HepG2 (cell line): ENCODE data around the gene MYBL2. TPM values are rescaled to one million over a fixed set of nuclear protein-coding genes. Genes with fewer than 3 reads are reported as not detected.

Experiments
- DBP ChIP-seq: sonication (generic); formaldehyde crosslinking; IDR thresholded peaks from 2 replicates; pipeline ENCODE4 v1.4.0; 2020; ENCODE audit warnings: missing genetic modification reagents; ENCODE audit errors: not compliant biosample characterization
- ELF1 ChIP-seq: sonication (generic); formaldehyde crosslinking; IDR thresholded peaks from 2 replicates; pipeline ENCODE4 v1.4.0; 2020; ENCODE audit warnings: missing genetic modification reagents
- IRX3 ChIP-seq: sonication (generic); formaldehyde crosslinking; IDR thresholded peaks from 2 replicates; pipeline ENCODE4 v1.8.1; 2023; ENCODE audit warnings: mild to moderate bottlenecking, low read depth, missing genetic modification reagents, borderline replicate concordance
- KDM2A ChIP-seq: sonication (generic); formaldehyde crosslinking; IDR thresholded peaks from 2 replicates; pipeline ENCODE4 v1.4.0; 2020; ENCODE audit warnings: low read depth, missing genetic modification reagents, borderline replicate concordance
- MXD3 ChIP-seq: IDR thresholded peaks from 2 replicates; pipeline ENCODE4 v1.6.1; 2016; ENCODE audit warnings: mild to moderate bottlenecking, missing biosample characterization, missing genetic modification reagents
- RBFOX2 ChIP-seq: fragments of 200-400 bp; formaldehyde crosslinking; IDR thresholded peaks from 2 replicates; pipeline ENCODE4 v1.6.1; 2017; ENCODE audit warnings: low read depth, mild to moderate bottlenecking, low read length
- SAP130 ChIP-seq: IDR thresholded peaks from 2 replicates; pipeline ENCODE4 v1.6.1; 2016; ENCODE audit warnings: low read depth
- SOX5 ChIP-seq: IDR thresholded peaks from 2 replicates; pipeline ENCODE4 v1.6.1; 2016; ENCODE audit warnings: borderline replicate concordance
- TFE3 ChIP-seq: IDR thresholded peaks from 2 replicates; pipeline ENCODE4 v1.6.1; 2016
- ZNF503 ChIP-seq: sonication (generic); formaldehyde crosslinking; IDR thresholded peaks from 2 replicates; pipeline ENCODE4 v1.4.0; 2020; ENCODE audit warnings: missing genetic modification reagents
- ZNF530 ChIP-seq: sonication (generic); formaldehyde crosslinking; IDR thresholded peaks from 2 replicates; pipeline ENCODE4 v1.5.0; 2020; ENCODE audit warnings: low read depth, mild to moderate bottlenecking, missing genetic modification reagents
- ZNF546 ChIP-seq: sonication (generic); formaldehyde crosslinking; conservative IDR thresholded peaks from 2 replicates; pipeline ENCODE4 v1.8.1; 2023; ENCODE audit warnings: mild to moderate bottlenecking, missing genetic modification reagents
- ZNF574 ChIP-seq: sonication (generic); formaldehyde crosslinking; IDR thresholded peaks from 2 replicates; pipeline ENCODE4 v1.4.0; 2020; ENCODE audit warnings: missing genetic modification reagents
- ZNF672 ChIP-seq: sonication (generic); formaldehyde crosslinking; IDR thresholded peaks from 2 replicates; pipeline ENCODE4 v1.8.1; 2022; ENCODE audit warnings: missing genetic modification reagents
- ZNF687 ChIP-seq: sonication (generic); formaldehyde crosslinking; IDR thresholded peaks from 2 replicates; pipeline ENCODE4 v1.5.1; 2020; ENCODE audit warnings: mild to moderate bottlenecking, missing genetic modification reagents, moderate library complexity
- ZNF773 ChIP-seq: sonication (generic); formaldehyde crosslinking; IDR thresholded peaks from 2 replicates; pipeline ENCODE4 v1.4.0; 2020; ENCODE audit warnings: missing genetic modification reagents, borderline replicate concordance
- ZSCAN25 ChIP-seq: sonication (generic); formaldehyde crosslinking; IDR thresholded peaks from 2 replicates; pipeline ENCODE4 v1.8.0; 2022; ENCODE audit warnings: mild to moderate bottlenecking, missing genetic modification reagents
- polyA plus RNA-seq, 8 experiments: library from polyadenylated mRNA; depleted of rRNA in 3 of 8; stranded (reverse) in 7 of 8; unstranded in 1 of 8; fragments of >200 nt; fragmentation: Illumina TruSeq in 4 of 8; extraction: Trizol in 4 of 8; gene quantifications; 2 replicates each; pipeline versions ENCODE4 v1.2.1 to v1.2.3, GENCODE V29; 2011 to 2016; ENCODE audit warnings: low read depth in 4 of 8, missing spikeins in 1 of 8, mixed read lengths in 1 of 8; ENCODE audit not compliant: insufficient read depth in 1 of 8
- total RNA-seq, 5 experiments: library from RNA; depleted of rRNA; stranded (reverse); fragments of >200 nt; fragmentation: Illumina TruSeq; extraction: Trizol; gene quantifications; 2 replicates each; pipeline ENCODE4 v1.2.3, GENCODE V29; 2016; ENCODE audit warnings: low read depth in 1 of 5

The MYBL2 gene
- total and polyA plus RNA-seq, 2 of the 13 experiments (the other 11 are each of a cell fraction or from before 2014, with no cell fraction given), result 11.9 to 66.2 TPM

- TF ChIP-seq ZNF503, result no peak
- no peak for TF ChIP-seq ELF1 (CRISPR knock-in tag)
- no peak for TF ChIP-seq MXD3
- peak; percentile 42 for TF ChIP-seq ZNF687 (CRISPR knock-in tag)
- TF ChIP-seq RBFOX2, result no peak
- TF ChIP-seq ZNF530 (CRISPR knock-in tag), result no peak
- no peak for TF ChIP-seq ZSCAN25
- no peak for TF ChIP-seq ZNF546 (CRISPR knock-in tag)
- no peak for TF ChIP-seq ZNF773 (CRISPR knock-in tag)
- TF ChIP-seq KDM2A (CRISPR knock-in tag), result peak; percentile 46; the same call in 1 of the 2 replicates
- TF ChIP-seq DBP, result no peak
- 0 out of 2 replicates have a peak, but pooled peaks have one; percentile 19 for TF ChIP-seq SOX5 (CRISPR knock-in tag)
- TF ChIP-seq SAP130 (CRISPR knock-in tag), result peak; percentile 45
- TF ChIP-seq TFE3 (CRISPR knock-in tag), result no peak
- TF ChIP-seq ZNF574, result 0 out of 2 replicates have a peak, but pooled peaks have one; percentile 35
- no peak for TF ChIP-seq ZNF672
- TF ChIP-seq IRX3, result no peak
Observed at GRCh38 chr20:43691928-43692524, 25.1 kb downstream of the MYBL2 start (continued).
